Osteoblast (primary cell): ENCODE results near the gene MIDN. TPM values are rescaled to one million over a fixed set of nuclear protein-coding genes. Genes with fewer than 3 reads are reported as not detected.

ENCODE experiments used
- DNase-seq: peaks from one replicate; pipeline ENCODE4 v3.0.0; 2011; ENCODE audit warnings: low spot score, mixed read lengths; ENCODE audit not compliant: insufficient read length; ENCODE audit errors: missing footprints
- H2AFZ ChIP-seq: 2 replicates; pipeline ENCODE4 v1.6.0; 2011; ENCODE audit warnings: mild to moderate bottlenecking, low read length
- H3K27ac ChIP-seq: 2 replicates; pipeline ENCODE4 v1.5.1; 2011; ENCODE audit warnings: mild to moderate bottlenecking, low read depth, low read length, moderate library complexity
- H3K27me3 ChIP-seq: 2 replicates; pipeline ENCODE4 v1.6.0; 2012; ENCODE audit warnings: mild to moderate bottlenecking, control low read depth, inconsistent platforms, low read length, moderate library complexity; ENCODE audit not compliant: insufficient read depth
- H3K36me3 ChIP-seq: 2 replicates; pipeline ENCODE4 v1.5.1; 2011; ENCODE audit warnings: mild to moderate bottlenecking, low read length, control low read depth, moderate library complexity; ENCODE audit not compliant: insufficient read depth
- H3K4me1 ChIP-seq: 2 replicates; pipeline ENCODE4 v1.5.1; 2011; ENCODE audit warnings: mild to moderate bottlenecking, low read length, control low read depth, moderate library complexity; ENCODE audit not compliant: insufficient read depth
- H3K4me2 ChIP-seq: 2 replicates; pipeline ENCODE4 v1.6.0; 2011; ENCODE audit warnings: mild to moderate bottlenecking, low read length; ENCODE audit not compliant: insufficient read depth
- H3K4me3 ChIP-seq: fragments of 200-600 bp; sonication (generic); 3 replicates; pipeline ENCODE4 v1.5.1; 2012; ENCODE audit warnings: mild to moderate bottlenecking, low read length, inconsistent platforms; ENCODE audit not compliant: insufficient read depth
- H3K79me2 ChIP-seq: 2 replicates; pipeline ENCODE4 v1.6.0; 2012; ENCODE audit warnings: mild to moderate bottlenecking, low read length, control low read depth, inconsistent platforms; ENCODE audit not compliant: insufficient read depth
- H3K9me3 ChIP-seq: 2 replicates; pipeline ENCODE4 v1.5.1; 2011; ENCODE audit warnings: low read depth, low read length, control low read depth
- H4K20me1 ChIP-seq: 2 replicates; pipeline ENCODE4 v1.6.0; 2012; ENCODE audit warnings: mild to moderate bottlenecking, low read length, control low read depth; ENCODE audit not compliant: insufficient read depth
- total RNA-seq: library from RNA; depleted of rRNA; stranded (reverse); fragments of >200 nt; gene quantifications from 2 replicates; pipeline ENCODE4 v1.2.3, GENCODE V29; 2012
- TF ChIP-seq, protein P1 (sequence below): IDR thresholded peaks from 2 replicates; pipeline ENCODE4 v1.5.1; 2011; ENCODE audit warnings: mild to moderate bottlenecking, low read depth, low read length, moderate library complexity; ENCODE audit errors: extremely low read depth

The MIDN gene
- total RNA-seq, 1 donor = 19.9 TPM

DNA sequence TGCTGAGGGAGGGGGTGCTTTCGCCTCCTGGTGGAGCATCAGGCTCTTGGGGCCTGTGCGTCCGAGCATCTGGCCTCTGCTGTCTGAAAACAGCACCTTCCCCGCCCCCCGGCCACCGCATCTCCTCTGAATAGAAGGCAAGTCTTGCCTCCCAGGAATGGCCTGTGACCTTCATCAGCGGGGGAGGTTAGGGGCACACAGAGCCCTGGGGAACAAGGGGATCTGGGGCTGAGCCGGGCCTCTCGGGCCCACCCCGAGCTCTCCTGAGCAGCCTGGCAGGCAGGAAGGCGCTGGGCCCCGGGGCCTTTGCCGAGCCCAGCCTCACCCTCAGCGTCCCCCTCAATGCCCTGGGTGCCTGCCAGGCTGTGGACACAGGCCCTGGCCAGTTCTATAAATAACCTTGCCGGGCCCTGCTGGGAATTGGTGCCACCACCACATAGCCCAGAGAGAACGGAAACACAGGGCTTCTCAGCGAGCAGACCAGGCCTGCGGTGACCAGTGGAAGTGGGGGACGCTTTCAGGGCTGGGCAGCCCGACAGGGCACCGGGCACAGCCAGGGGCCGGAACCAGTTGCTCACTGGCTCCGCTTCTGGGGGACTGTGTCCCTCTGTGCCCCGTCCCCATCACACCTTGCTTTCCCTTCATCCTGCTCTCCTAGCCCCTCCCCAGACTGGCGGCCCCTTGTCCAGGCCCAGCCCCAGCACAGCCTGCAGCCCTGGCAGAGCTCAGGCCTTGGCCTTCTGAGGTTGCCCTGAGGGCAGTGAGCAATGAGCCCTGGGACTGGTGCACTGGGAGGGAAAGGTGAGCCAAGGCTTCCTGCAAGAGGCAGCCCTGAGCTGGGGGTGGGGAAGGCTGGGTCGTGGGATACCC, 33.3 kb upstream of the MIDN start:
- peaks cover 52% of the 10 kb centered on the region for H3K4me1 ChIP-seq
- peak overlapping the region; percentile 23 for H3K4me2 ChIP-seq
- H3K9me3 ChIP-seq = no peaks in the 10 kb centered on the region
- peak overlapping the region; percentile 90 for H3K27ac ChIP-seq
- TF ChIP-seq, protein P1, sequence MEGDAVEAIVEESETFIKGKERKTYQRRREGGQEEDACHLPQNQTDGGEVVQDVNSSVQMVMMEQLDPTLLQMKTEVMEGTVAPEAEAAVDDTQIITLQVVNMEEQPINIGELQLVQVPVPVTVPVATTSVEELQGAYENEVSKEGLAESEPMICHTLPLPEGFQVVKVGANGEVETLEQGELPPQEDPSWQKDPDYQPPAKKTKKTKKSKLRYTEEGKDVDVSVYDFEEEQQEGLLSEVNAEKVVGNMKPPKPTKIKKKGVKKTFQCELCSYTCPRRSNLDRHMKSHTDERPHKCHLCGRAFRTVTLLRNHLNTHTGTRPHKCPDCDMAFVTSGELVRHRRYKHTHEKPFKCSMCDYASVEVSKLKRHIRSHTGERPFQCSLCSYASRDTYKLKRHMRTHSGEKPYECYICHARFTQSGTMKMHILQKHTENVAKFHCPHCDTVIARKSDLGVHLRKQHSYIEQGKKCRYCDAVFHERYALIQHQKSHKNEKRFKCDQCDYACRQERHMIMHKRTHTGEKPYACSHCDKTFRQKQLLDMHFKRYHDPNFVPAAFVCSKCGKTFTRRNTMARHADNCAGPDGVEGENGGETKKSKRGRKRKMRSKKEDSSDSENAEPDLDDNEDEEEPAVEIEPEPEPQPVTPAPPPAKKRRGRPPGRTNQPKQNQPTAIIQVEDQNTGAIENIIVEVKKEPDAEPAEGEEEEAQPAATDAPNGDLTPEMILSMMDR = no peak
- H2AFZ ChIP-seq = peak overlapping the region; percentile 9
- peaks cover 16% of the 10 kb centered on the region for H4K20me1 ChIP-seq
- peak overlapping the region; percentile 39 for H3K4me3 ChIP-seq
- H3K79me2 ChIP-seq = peaks cover 86% of the 10 kb centered on the region
- H3K36me3 ChIP-seq = peaks cover 8% of the 10 kb centered on the region
- peak; percentile 92 for DNase-seq
- no peaks in the 10 kb centered on the region for H3K27me3 ChIP-seq

DNA sequence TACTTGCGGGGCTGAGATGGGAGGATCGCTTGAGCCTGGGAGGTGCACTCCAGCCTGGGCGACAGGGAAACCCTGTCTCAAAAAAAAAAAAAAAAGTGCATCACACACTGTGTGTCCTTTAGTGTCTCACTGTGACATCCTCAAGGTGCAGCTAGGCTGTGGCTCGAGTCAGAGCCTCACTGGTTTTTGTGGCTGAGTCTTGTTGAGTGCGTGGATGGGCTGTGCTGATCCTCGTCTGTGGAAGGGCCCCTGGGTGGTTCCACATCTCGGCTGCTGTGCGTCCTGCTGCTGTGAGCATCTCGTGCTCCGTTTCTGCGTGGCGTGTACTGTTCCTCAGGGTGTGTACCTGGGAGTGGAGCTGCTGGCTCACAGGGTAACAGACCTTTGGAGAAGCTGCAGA, 31.6 kb upstream of the MIDN start:
- H3K9me3 ChIP-seq = no peaks in the 10 kb centered on the region
- no peak overlapping the region for H2AFZ ChIP-seq
- peaks cover 15% of the 10 kb centered on the region for H3K36me3 ChIP-seq
- TF ChIP-seq, protein P1 = no peak
- peaks cover 19% of the 10 kb centered on the region for H4K20me1 ChIP-seq
- peaks cover 86% of the 10 kb centered on the region for H3K79me2 ChIP-seq
- peak overlapping the region; percentile 90 for H3K27ac ChIP-seq
- no peak overlapping the region for H3K4me3 ChIP-seq
- peak; percentile 89 for DNase-seq
- H3K4me1 ChIP-seq = peaks cover 40% of the 10 kb centered on the region
- H3K4me2 ChIP-seq = peak overlapping the region; percentile 53
- no peaks in the 10 kb centered on the region for H3K27me3 ChIP-seq

DNA sequence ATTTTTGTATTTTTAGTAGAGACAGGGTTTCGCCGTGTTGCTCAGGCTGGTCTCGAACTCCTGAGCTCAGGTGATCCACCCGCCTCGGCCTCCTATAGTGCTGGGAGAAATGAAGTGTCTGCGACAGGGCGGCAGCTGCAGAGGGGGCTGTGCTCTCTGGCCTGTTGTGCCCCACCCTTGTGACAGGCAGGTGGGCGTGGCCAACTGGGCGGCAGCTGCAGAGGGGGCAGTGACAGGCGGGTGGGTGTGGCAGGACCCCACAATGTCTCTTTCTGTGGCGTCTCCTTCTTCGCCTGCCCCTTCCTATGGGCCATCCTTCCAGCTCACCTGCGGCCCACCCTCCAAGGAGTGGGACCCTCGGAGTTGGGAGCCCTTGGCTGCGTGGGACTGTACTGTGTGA, 31.0 kb upstream of the MIDN start:
- no peak overlapping the region for H2AFZ ChIP-seq
- no peaks in the 10 kb centered on the region for H3K27me3 ChIP-seq
- peaks cover 15% of the 10 kb centered on the region for H3K36me3 ChIP-seq
- peaks cover 24% of the 10 kb centered on the region for H4K20me1 ChIP-seq
- H3K9me3 ChIP-seq = no peaks in the 10 kb centered on the region
- DNase-seq = peak; percentile 64
- H3K4me2 ChIP-seq = no peak overlapping the region
- H3K27ac ChIP-seq = no peak overlapping the region
- TF ChIP-seq, protein P1 = no peak
- no peak overlapping the region for H3K4me3 ChIP-seq
- H3K4me1 ChIP-seq = peaks cover 37% of the 10 kb centered on the region
- peaks cover 86% of the 10 kb centered on the region for H3K79me2 ChIP-seq

DNA sequence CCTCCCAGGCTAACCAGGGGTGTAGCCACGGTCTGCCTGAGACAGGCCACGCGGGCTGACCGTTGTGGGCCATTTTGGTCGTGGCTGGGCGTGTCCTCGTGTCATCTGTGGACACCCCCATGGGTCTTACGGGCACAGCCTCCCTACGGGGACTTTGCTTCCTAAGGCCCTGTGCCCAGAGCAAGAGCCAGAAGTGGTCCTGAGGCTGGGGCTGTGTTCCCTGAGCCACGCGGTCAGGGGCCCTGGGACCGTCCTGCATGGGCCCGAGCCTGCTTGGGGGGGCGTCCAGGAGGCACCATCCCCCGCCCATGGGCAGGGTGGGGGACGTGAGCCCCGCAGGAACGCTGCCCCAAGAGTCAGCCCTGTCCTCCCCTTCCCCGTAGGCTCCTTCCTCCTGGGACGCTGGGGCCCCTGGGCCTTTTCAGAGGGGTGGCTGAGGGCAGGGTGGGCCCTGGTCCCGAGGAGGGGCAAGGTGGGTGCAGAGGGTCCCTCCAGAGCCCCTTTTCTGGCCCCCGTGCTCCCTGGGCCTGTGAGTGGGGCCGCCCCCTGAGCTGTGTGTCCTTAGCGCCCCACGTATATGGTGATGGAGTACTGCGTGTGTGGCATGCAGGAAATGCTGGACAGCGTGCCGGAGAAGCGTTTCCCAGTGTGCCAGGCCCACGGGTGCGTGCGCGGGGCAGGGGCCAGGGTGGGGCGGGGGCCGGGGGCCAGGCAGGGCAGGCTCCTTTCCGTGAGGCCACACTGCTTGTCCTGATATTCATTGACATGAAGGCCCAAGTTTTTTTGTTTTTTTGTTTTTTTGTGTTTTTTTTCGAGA, 29.4 kb upstream of the MIDN start:
- Histone ChIP-seq H4K20me1 (peaks cover 33% of the 10 kb centered on the region), H3K79me2 (peaks cover 77% of the 10 kb centered on the region), H3K36me3 (peaks cover 21% of the 10 kb centered on the region), H3K4me3 (no peak overlapping the region), H3K27me3 (no peaks in the 10 kb centered on the region), H2AFZ (no peak overlapping the region), H3K27ac (peak overlapping the region; percentile 51), H3K4me2 (no peak overlapping the region), H3K4me1 (peaks cover 28% of the 10 kb centered on the region), H3K9me3 (no peaks in the 10 kb centered on the region)
- TF ChIP-seq, protein P1 = no peak
- DNase-seq = peak; percentile 52
